GM18526 (cell line): ENCODE measurements around the gene FBXL4.

Experiments used
- POLR2A ChIP-seq: IDR thresholded peaks from 3 replicates; pipeline ENCODE4 v1.6.1; 2011; ENCODE audit not compliant: insufficient read length; ENCODE audit errors: extremely low read depth

Gene FBXL4

GRCh38 chr6:98947411-98948292 is at the start of gene FBXL4:
Gene FBXL4, minus strand, starts transcription at chr6:98947946. Its CDS starts 20,958 bp downstream, at chr6:98926988.
- TF ChIP-seq POLR2A = peak; percentile 61

DNA sequence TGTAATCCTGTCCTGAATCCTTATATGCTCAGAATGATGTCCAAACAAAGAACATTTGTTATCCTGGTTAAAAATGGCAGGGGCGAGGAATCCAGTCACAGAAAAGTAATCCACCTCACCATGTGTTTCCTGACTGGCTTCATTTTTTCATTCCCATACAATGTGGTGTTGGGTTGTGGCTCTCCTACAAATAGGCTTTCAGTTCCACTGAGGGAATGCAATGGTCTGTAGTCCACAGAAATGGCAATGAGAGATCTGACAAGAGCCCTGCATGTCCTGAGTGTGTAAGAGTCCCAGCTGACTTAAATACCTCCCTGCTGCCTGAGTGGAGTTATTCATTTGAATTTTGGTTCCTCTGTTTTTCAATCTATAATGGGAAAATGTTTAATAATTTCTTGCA is 47.4 kb upstream of the FBXL4 start:
- TF ChIP-seq POLR2A = no peak

DNA sequence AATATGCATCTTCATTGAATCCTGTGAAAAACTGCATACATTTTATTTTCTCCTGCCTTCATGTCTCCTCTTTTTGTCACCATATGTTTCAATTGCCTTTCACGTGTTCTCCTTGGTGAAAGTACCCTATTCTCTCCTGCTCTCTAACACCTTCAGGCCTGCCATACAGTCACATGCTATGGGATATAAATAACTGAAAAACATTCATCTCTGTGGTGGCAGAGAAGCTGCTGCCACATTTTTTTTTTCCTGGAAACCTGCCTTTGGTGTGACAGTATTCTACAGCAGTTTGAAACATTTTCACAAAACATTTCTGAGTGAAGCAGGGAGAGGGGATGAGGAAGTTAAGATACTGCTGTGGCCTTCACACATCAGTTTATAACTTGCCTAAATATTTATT is 44.8 kb upstream of the FBXL4 start:
- no peak for TF ChIP-seq POLR2A

DNA sequence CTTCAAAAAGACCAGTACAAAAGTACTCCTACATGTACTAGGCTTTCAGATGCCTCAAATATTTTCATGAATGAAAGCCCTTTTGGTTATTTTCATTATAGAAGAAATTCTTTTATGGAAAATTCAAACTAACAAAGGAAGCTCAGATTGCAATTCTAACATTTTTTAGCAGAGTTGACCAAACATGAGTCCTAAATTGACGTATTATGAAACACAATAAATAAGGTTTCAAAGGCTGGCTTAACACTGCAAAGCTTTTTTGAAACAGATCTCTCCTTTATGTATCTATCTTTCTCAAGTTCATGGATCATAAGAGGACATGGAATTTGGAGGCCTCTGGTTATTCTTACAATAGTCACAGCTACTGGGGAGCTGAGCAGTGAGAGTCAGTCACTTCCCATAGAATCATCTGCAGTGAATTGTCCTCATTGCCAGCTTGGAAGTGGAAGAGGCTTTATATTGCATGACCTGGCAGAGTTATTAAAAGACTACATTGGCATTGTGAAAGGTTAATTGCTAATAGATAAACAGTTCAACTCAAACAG is 38.4 kb upstream of the FBXL4 start:
- no peak for TF ChIP-seq POLR2A

DNA sequence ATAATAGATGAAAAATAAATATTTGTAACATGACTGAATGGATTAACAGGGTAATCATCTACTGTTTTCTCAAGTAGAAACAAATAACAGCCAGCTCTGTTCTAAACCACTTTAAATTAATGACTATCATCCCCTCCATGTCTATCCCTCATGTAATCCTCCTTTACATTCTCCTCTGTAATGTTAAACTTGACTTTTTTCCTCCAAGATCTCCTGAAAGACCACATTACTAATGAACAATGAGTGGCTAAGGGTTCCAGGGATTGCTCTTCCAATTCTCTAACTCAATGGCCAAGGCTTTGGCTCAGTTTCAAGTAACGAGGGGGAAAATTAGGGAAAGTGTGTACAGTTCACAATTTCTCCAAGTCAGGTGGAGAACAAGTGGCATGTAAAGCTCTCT is 37.6 kb upstream of the FBXL4 start:
- TF ChIP-seq POLR2A = no peak

GRCh38 chr6:98984121-98984520 is 36.4 kb upstream of the FBXL4 start:
- no peak for TF ChIP-seq POLR2A

DNA sequence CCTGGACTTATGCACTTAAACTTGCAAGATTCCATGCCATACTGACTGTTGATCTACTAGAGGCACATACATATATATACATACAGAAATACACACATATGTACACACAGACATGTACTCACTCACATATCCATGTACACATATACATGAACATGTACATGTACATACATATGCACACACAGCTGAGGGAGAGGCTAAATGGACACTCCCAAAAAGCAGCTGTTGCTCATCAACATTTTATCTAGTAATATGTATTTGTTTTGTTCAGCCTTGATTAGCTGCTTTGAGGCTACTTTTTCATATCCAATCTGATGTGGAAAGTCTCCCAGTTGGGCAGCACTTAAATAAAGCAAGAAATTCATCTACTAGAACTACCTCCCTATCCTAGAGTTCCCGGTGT is 33.7 kb upstream of the FBXL4 start:
- TF ChIP-seq POLR2A = no peak

DNA sequence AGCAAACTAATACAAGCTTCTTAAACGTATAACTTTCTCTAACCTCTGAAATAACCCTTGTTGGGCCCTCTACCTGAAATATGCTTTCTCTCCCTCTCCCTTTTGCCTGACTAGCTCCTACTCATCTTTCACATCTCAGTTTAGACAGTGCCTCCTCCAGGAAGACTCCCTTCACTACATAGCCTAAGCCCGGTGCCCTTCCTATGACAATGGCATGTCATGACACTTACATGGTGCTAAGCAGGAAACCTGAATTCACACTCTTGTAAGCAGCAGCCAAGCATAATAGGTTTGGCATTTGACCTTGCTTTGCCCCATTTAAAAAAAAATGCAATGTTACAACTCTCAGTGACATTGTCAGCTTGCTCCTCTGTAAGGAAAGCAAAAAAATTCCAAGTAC is 33.1 kb upstream of the FBXL4 start:
- no peak for TF ChIP-seq POLR2A

- no peak for TF ChIP-seq POLR2A
Measured at GRCh38 chr6:98977671-98978292, 30.0 kb upstream of the FBXL4 start.

GRCh38 chr6:98976674-98977385 is 29.1 kb upstream of the FBXL4 start:
- no peak for TF ChIP-seq POLR2A

DNA sequence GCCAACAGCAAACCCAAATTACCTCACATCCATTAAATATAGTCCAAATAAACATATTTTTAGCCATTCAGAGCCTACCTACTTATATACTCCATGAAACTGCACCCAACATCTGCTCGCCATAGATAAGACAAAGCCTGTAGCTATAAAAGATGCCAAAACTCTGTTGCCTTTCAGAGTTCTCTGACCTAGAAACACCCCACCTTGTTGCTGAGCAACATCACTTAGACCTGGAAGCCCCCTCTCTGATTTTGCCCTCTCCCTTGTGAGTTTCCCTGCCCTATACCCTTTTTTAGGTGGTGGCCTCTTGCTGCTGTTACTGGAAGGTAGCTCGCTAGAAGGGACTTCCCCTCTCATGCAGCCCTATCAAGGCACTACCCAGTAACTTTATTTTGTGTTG is 27.7 kb upstream of the FBXL4 start:
- TF ChIP-seq POLR2A = no peak

DNA sequence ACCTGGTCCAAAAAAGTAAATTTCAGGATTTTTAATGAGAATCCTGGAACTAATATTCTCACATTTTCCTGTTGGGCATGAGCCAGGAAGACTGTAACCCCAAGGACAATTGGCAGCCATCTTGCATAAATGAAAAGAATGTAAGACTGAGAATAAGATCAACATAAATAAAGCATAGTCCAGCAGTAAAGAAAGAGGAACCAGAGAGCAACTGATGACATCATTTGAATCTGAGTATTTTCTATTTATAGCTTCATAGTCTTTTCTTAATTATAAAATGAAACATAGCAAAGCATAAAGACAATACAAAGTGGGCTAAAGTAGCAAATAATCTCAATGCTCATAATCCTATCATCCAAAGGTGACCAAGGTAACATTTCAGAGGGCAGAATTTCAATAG is 26.6 kb upstream of the FBXL4 start:
- no peak for TF ChIP-seq POLR2A

DNA sequence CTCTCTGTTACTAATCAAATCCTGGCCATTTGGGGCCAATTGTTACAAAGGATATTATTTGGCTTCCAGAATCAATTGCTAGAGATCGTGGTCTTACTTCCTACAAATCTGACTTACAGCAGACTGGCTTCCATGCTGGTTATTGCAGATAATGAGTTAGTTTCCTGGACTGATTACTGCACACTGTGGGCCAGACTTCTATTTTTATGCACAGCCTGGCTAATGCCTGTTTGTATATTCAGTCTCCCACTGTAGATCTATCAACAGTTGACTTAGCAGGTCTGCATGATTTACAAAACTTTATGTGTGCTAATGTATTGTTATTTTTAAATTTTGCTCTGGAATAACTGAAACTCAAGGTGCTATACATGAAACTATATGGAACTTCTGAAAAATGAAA is 25.8 kb upstream of the FBXL4 start:
- no peak for TF ChIP-seq POLR2A

- no peak for TF ChIP-seq POLR2A
Measured at GRCh38 chr6:98971303-98971702, 23.6 kb upstream of the FBXL4 start.

- TF ChIP-seq POLR2A = no peak
Measured at GRCh38 chr6:98970469-98970868, 22.7 kb upstream of the FBXL4 start.

DNA sequence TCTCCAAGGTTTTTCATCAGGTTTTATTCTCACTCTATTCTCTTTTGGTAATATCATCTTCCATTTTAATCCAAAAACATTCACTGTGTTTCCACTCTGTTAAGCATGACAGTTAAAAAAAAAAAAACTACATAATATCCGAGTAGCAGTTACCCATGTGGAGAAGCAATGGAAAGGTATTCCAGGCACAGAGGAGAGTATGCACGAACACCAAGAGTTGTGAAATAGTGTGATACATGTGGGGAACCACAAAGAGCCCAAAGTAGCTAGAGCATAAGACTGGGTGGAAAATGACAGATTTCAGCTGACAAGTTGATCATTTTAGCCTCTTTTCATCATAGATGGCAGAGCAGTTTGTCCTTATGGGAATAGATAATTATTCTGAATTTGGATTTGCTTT is 19.9 kb upstream of the FBXL4 start:
- TF ChIP-seq POLR2A = no peak
